Kidney epithelial cell (primary cell): ENCODE measurements around the gene DMRTB1. TPM values are rescaled to one million over a fixed set of nuclear protein-coding genes. Genes with fewer than 3 reads are reported as not detected.

Experiments used
- DNase-seq: peaks from one replicate; pipeline ENCODE4 v3.0.0-alpha.2; 2010; ENCODE audit warnings: low read depth
- H3K27me3 ChIP-seq: 2 replicates; pipeline ENCODE4 v1.6.0; 2011; ENCODE audit warnings: low read length; ENCODE audit not compliant: control insufficient read depth, insufficient read depth
- H3K36me3 ChIP-seq: 2 replicates; pipeline ENCODE4 v1.5.1; 2011; ENCODE audit warnings: low read length; ENCODE audit not compliant: control insufficient read depth, insufficient read depth
- H3K4me3 ChIP-seq: 2 replicates; pipeline ENCODE4 v1.5.1; 2011; ENCODE audit warnings: low read depth, mild to moderate bottlenecking, control low read depth, low read length
- total RNA-seq: library from RNA; depleted of rRNA; stranded (reverse); fragments of >200 nt; gene quantifications from 2 replicates; pipeline ENCODE4 v1.2.3, GENCODE V29; 2015
- TF ChIP-seq, protein P1 (sequence below): IDR thresholded peaks from 2 replicates; pipeline ENCODE4 v1.5.1; 2011; ENCODE audit warnings: mild to moderate bottlenecking, moderate library complexity, low read length, control low read depth, inconsistent platforms; ENCODE audit not compliant: insufficient read depth, poor library complexity, severe bottlenecking

Gene DMRTB1
- total RNA-seq, 1 donor from 2014 or later, result not detected

GRCh38 chr1:53501065-53502005, 42.1 kb downstream of the DMRTB1 start:
- Histone ChIP-seq H3K27me3 (peaks cover 15% of the 10 kb centered on the region), H3K36me3 (no peaks in the 10 kb centered on the region), H3K4me3 (no peak overlapping the region)
- TF ChIP-seq, protein P1, sequence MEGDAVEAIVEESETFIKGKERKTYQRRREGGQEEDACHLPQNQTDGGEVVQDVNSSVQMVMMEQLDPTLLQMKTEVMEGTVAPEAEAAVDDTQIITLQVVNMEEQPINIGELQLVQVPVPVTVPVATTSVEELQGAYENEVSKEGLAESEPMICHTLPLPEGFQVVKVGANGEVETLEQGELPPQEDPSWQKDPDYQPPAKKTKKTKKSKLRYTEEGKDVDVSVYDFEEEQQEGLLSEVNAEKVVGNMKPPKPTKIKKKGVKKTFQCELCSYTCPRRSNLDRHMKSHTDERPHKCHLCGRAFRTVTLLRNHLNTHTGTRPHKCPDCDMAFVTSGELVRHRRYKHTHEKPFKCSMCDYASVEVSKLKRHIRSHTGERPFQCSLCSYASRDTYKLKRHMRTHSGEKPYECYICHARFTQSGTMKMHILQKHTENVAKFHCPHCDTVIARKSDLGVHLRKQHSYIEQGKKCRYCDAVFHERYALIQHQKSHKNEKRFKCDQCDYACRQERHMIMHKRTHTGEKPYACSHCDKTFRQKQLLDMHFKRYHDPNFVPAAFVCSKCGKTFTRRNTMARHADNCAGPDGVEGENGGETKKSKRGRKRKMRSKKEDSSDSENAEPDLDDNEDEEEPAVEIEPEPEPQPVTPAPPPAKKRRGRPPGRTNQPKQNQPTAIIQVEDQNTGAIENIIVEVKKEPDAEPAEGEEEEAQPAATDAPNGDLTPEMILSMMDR, result no peak
- DNase-seq, result no peak

- peaks cover 15% of the 10 kb centered on the region for H3K27me3 ChIP-seq
- H3K4me3 ChIP-seq, result no peak overlapping the region
- TF ChIP-seq, protein P1, result no peak
- no peaks in the 10 kb centered on the region for H3K36me3 ChIP-seq
- no peak for DNase-seq
These were observed 43.6 kb downstream of the DMRTB1 start for GRCh38 chr1:53502641-53503432.

DNA sequence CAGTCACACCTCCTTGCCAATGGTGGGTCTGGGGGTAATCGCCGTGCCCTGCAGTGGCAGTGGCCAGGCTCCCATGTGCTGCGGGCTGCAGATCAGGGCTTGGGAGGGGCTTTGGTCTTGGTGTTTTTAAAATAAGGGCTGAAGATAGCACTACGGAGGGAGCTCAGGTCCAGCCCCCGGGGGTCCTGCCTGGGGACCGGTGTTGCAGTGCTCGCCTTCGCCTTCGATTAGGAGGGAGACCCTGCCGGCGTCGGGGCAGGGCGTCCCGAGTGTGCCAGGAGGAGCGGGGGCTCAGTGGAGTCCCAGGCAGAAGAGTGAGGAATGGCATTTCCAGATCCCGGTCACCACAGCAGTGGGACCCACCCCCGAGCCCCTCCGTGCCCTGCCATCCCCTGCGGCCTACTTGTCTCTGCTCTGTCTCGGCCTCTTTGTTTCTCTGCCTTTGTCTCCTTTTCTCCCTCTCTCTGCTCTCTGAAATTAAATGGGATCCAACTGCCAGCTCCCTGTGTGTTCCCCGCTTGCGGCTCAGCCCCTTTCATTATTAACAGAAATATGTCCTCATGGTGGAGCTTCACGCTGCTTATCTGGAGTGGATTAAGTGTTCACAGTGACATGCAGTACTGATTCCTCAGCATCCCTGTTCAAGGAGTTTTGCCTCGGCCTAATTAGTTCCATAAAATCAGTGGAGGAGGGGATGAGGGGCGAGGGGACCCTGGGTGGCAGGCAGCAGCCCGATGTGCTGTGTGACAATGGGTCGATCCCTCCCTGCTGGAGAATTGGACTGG, 44.4 kb downstream of the DMRTB1 start:
- Histone ChIP-seq H3K4me3 (no peak overlapping the region), H3K27me3 (peaks cover 15% of the 10 kb centered on the region), H3K36me3 (no peaks in the 10 kb centered on the region)
- TF ChIP-seq, protein P1, result no peak
- DNase-seq, result no peak

- H3K4me3 ChIP-seq, result no peak overlapping the region
- H3K36me3 ChIP-seq, result no peaks in the 10 kb centered on the region
- H3K27me3 ChIP-seq, result peaks cover 12% of the 10 kb centered on the region
- no peak for DNase-seq
- TF ChIP-seq, protein P1, result no peak
These were observed 45.7 kb downstream of the DMRTB1 start for GRCh38 chr1:53504901-53505300.

- H3K4me3 ChIP-seq, result no peak overlapping the region
- TF ChIP-seq, protein P1, result no peak
- peaks cover 11% of the 10 kb centered on the region for H3K27me3 ChIP-seq
- no peak for DNase-seq
- H3K36me3 ChIP-seq, result no peaks in the 10 kb centered on the region
These were observed 46.2 kb downstream of the DMRTB1 start for GRCh38 chr1:53505401-53505800.
